ENCODE results near the gene CLEC4G.

DNA sequence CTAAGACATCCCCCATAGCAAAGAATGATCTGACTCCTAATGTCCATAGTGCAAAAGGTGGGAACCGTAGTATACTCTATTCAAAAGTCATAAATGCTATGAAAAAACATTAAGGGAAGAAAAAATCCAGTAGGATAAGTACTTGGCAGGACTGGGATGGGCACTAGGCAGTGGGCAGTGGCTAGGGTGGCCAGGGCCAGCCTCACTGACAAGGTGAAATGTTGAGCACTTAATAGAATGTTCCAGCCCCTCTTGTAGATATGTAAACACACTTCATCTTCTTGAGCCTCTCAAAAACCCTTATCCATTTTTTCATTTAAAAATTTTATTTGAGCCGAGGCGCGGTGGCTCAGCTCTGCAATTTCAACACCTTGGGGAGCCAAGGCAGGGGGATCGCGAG, 1.5 kb upstream of the CLEC4G start:
- TF ChIP-seq, protein P1, sequence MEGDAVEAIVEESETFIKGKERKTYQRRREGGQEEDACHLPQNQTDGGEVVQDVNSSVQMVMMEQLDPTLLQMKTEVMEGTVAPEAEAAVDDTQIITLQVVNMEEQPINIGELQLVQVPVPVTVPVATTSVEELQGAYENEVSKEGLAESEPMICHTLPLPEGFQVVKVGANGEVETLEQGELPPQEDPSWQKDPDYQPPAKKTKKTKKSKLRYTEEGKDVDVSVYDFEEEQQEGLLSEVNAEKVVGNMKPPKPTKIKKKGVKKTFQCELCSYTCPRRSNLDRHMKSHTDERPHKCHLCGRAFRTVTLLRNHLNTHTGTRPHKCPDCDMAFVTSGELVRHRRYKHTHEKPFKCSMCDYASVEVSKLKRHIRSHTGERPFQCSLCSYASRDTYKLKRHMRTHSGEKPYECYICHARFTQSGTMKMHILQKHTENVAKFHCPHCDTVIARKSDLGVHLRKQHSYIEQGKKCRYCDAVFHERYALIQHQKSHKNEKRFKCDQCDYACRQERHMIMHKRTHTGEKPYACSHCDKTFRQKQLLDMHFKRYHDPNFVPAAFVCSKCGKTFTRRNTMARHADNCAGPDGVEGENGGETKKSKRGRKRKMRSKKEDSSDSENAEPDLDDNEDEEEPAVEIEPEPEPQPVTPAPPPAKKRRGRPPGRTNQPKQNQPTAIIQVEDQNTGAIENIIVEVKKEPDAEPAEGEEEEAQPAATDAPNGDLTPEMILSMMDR (IDR thresholded peaks at IDR 0.05) = no peak
- no peak for TF ChIP-seq POLR2A (IDR thresholded peaks at IDR 0.05)
- no peak for TF ChIP-seq EP300 (IDR thresholded peaks at IDR 0.05)

Measured in tibial nerve (tissue), 4 donors.